ENCODE data around the gene TMEM171. TPM values are rescaled to one million over a fixed set of nuclear protein-coding genes. Genes with fewer than 3 reads are reported as not detected.
A peak's percentile ranks its signal among the peaks of the same experiment; 100 is the strongest.

TMEM171 gene
- total RNA-seq, 1 donor from 2014 or later: 1.0 TPM

DNA sequence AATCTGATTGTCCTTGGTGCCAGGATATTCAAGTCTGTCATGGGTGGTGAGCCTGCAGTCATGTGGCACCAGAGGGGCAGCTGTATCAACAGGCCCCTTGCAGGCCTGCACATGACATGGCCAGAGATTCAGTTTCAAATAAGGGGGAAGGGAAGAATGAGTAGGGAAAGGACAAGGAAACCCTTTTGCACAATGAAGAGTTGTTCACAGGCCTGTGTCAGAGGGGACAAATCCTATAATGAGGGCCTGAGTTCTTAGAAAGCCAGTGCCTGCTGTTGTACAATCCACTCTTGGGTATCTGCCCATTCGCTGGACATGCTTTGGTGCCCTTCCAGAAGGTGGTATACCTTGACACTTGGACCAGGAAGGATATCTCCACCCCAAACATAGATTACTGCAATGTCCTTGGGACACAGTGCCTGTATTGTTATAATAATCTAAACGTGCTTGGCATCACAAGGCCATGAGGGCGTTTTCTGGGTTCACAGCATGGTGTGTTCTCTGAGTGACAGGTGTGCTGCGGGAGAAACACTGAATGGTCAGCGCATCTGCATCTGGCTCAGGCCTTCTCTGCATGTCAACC, 1.9 kb upstream of the TMEM171 start:
- intact Hi-C loops (cut with DNase I): no loop called here
- ATAC-seq: no peak
- DNase-seq (ENCODE audit: low spot score): no peak

DNA sequence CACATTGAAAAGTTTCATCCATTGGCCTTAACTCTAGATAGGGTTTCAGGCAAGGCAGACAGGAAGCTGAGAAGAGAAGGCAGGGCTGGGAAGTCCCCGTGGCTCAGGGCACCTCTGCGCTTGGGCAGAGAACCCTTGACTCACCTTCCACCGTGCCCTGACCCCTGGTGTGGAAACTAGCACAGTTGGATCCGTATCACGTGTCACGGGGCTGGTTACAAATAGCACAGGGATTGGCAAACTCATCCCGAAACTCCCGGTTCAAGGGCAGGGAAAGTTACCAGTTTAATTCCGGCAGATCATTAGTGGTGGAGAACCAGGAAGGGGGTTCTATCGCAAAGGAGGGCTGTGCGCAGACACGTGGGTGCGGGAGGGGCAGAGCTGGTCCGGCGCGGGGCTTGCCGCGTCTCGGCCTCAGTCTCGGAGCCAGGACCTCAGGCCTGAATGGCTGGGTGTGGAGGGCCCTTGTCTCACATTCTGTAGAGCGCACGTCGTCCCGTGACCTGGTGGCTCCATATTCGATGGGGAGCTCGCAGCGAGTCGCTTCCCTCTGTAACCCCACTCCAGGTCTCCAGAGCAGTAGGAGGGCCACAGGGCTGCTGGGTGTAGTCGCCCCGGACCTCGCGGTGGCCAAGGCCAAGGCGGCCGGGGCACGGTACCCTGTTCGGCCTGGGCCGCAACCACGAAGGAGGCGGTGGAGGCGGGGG, 771 bp upstream of the TMEM171 start:
- peak; percentile 37 for ATAC-seq
- intact Hi-C loops (cut with DNase I): no loop called here

DNA sequence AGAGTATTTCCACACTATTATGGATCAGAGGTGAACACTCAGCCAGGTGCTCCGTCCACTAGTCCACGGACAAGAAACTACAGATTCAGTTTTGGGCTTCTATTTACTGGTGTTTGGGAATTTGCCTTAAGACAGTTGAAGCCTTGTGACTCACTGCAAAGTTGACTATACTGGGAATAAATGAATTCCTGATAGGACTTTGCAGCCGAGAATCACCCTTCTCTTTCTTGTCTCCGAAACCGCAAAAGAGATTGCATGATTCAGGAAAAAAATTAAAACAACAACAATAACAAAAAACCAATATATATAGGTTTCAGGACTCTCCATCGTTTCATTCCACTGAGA, 716 bp downstream of the TMEM171 start:
- intact Hi-C loops (cut with DNase I): no loop called here
- no peak for DNase-seq (ENCODE audit: low spot score)
- ATAC-seq: no peak

More for the DNA sequence above, 771 bp upstream of the TMEM171 start:
- no peak for DNase-seq (ENCODE audit: low spot score)

DNA sequence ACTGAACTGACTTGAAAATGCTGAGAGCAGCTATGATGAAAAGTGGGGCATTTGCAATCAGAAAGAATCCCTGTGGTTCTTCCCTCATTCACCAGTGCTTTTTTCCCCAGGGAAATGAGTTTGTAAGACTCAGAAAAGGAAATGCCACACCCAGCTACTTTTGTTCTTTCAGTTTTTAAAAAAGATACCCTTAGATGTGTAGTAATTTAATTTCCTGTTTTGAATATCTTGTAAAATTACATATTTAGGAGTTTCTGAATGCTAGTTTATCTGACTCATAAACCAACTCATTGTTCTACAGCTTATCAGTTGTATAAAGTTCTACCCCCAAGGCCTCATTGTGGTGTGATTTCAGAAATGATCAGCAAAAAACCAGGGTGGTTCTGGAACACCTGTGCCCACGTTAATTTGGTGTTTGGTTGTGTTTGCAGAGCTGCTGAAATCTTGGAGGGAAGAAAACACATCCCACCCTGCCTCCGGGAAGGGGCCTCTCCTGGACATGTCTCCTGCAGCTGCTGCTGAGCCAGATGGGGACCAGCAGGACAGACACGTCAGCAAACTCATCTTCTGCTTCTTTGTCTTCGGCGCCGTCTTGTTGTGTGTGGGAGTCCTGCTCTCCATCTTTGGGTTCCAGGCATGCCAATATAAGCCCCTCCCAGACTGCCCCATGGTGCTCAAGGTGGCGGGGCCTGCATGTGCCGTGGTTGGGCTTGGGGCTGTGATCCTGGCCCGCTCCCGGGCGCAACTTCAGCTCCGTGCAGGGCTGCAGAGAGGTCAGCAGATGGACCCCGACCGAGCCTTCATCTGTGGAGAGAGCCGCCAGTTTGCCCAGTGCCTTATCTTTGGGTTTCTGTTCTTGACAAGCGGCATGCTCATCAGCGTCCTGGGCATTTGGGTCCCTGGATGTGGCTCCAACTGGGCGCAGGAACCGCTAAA, 2.8 kb downstream of the TMEM171 start:
- intact Hi-C loops (cut with DNase I): no loop called here
- ATAC-seq: no peak

DNA sequence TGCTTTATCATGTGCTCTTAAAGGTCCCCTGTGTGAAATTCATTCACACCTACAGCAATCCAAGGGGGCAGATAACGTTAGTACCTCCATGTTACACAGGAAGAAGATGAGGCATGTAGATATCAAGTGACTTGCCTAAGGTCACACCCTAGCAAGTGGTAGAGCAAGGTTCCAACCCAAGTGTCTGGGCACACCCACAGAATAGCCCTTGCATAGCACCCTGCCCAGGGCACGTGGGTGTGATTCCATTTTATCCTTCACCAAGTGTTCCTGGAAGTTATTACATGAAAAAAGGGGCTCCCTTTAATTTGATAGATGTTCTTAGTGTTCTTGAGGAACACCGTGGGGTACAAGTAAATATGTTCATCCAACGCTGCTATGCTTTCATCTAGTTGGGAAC, 4.9 kb downstream of the TMEM171 start:
- ATAC-seq (no peak), DNase-seq (ENCODE audit: low spot score) (no peak)
- intact Hi-C loops (cut with DNase I): no loop called here

More for the DNA sequence above, 2.8 kb downstream of the TMEM171 start:
- no peak for DNase-seq (ENCODE audit: low spot score)

DNA sequence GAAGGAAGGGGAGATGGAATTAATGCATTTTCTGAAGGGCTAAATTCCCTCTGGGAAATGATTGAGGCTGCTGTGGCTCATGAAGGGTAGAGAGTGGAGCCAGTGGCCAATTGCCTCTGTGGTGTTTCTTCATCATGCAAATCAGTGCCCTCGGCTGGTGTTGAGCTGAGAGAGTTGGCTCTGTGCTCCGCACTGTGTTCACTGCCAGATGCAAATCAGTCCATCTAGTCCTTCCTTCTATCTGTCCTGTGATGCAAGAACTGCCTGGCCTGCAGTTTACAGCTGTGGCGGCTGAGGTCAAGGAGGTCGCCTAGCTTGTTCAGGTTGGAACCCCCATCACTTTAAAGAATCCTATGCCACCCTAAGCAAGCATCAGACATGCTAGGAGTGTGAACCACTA, 6.0 kb downstream of the TMEM171 start:
- ATAC-seq (no peak), DNase-seq (ENCODE audit: low spot score) (no peak)
- intact Hi-C loops (cut with DNase I): no loop called here

DNA sequence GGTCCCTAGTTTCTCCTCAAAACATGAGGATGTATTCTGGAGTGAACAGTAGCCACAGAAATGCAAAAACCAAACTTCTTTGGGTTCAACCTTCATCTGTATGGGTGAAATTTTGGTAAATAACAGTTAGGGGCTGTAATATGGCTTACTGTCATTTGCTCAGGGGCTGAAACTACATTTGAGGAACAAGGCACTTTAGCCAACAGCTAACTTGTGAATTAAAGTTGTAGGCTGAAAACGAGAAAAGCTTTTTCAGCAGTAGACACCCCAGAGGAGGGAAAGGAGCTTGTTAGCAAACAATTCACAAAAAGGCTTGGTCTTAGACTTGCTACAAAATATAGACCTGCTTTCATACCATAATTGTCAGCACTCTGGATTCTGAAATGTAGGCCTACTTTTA, 6.6 kb downstream of the TMEM171 start:
- ATAC-seq (no peak), DNase-seq (ENCODE audit: low spot score) (no peak)
- intact Hi-C loops (cut with DNase I): no loop called here

DNA sequence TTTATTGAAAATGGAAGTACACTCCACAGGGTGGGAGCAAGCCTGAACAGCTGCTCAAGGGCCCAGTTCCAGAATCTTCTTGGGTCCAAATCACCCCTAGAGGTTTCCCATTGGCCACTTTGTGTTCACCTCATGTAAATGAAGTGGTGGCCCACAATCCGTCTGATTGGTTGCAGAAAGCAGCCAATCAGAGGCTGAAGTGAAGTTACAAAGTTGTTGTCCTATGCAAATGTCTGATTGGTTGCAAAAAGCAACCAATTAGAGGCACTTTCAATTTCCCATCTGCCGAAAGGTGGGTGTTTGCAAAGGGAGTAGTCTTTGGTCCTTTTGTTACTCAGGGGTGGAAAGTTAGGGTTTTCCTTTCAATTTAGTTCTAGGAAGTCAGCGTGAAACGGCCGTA, 8.8 kb downstream of the TMEM171 start:
- intact Hi-C loops (cut with DNase I): no loop called here
- DNase-seq (ENCODE audit: low spot score) (no peak), ATAC-seq (no peak)

DNA sequence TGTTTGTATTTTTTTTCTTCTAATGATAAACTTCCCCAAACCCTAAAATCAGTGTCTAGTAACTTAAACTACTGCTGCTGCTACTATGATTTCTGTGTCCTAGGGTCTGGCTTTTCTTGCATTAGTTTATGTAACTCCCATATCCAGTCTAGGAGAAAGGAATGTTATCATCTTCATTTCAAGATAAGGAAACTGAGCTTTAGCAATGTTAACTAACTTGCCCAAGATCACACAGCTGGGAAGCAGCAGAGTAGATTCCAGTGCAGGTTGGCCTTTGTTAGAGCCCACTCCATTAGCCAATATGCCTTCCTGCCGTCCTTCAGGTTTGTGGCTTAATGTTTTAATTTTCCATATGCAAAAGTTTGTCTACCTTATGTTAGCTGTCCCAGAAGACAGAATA, 10.4 kb downstream of the TMEM171 start:
- no peak for ATAC-seq
- no peak for DNase-seq (ENCODE audit: low spot score)
- intact Hi-C loops (cut with DNase I): no loop called here

DNA sequence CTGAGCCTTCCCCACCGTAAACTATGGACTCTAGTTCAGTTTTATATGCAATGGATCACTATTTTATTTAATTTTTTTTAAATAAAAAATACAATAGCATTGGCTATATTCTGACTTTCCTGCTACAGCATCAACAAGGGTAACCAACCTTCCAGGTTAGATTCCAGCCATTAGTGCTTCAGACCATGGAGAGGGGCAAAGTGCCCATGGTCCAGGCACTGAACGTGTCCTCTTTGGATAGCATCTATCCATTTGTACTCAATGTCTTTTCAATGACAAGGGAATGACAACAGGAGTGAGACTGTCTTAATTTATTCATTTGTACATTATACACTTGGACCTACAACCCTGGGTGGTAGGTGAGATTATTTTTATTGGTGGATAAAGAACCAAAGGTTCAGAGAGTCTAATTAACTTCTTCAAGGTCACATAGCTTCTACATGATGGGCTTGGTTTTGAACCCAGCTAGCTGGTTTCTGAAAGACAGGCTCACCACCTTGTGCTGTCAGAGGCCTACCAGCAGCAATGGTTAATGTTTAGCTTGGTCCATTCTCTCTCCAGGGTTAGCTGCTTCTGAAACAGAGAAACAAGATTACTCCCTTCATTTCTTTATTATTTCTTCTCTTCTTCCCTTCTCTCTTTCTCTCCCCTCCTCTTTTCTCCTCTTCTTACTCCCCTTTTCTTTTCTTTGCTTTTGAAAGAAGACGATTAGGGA, 11.5 kb downstream of the TMEM171 start:
- intact Hi-C loops (cut with DNase I): no loop called here
- no peak for ATAC-seq

DNA sequence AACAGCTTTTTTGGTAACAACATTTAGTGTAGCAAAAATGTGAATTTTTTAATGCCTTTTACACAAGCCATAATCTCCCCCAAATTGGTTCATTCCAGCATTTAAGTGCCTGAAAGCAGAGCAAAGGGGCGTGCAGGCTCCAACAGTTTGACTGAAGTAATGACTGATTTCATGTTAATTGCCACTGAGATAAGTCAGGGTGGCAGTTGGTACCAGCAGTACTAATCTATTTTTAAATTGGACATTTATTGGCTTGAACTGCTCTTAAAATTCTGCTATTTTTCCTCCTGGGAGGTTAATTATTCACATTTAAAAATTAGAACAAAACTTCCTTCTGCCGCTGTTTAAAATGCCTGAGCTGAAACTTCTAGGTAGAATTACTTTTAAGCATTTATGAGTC, 12.4 kb downstream of the TMEM171 start:
- intact Hi-C loops (cut with DNase I): no loop called here

More for the DNA sequence above, 11.5 kb downstream of the TMEM171 start:
- DNase-seq (ENCODE audit: low spot score): no peak

DNA sequence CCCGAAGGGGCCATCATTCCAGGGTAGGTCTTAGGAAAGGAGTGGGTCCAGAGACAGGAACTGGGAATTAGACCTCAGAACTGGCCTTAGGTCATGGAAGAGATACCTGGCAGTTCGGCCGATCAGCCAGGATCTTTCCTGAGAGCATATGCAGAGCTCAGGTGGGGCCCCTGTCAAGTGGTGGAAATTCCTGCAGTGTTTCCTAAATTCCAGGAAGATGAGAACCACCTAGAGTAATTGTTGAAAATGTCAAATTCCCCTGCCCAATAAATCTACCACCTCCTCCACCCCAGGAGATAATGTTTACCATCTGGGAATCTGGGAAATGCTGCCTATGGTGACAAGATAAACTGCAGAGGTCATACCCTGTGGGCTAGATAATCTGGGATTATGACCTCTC, 14.6 kb downstream of the TMEM171 start:
- ATAC-seq: no peak
- intact Hi-C loops (cut with DNase I): no loop called here
- no peak for DNase-seq (ENCODE audit: low spot score)

More for the DNA sequence above, 12.4 kb downstream of the TMEM171 start:
- ATAC-seq (no peak), DNase-seq (ENCODE audit: low spot score) (no peak)

DNA sequence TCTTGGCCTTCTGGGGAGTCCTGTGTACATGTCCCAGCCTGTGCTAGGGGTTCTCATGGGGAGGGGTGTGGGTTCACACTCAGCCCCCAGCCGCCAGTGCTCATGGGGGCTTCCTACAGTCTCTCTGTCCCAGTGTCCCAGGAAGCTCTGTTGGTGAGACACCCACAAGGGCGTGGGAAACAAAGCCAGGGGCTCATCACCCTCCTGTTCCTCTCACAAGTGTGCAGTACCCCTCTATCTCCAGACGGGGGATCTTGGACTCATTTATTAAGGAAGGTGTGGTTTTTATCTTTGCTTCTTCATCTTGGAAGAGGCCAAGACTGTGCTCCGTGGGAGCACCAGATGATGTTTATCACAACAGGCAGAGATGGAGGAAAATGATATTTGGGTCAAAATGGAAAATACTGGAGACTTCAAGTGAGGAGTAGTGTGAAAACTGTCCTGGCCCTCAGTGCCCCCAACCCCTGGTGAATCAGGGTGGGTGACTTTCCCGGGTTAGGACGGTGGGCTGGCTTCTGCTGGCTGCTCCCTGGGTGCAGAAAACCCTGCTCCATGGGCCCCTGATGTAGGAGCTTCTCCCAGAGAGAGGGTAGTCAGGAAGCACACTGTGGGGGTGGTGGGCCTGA, 15.2 kb downstream of the TMEM171 start:
- ATAC-seq (peak; percentile 83), DNase-seq (ENCODE audit: low spot score) (no peak)
- intact Hi-C loops (cut with DNase I): no loop called here

DNA sequence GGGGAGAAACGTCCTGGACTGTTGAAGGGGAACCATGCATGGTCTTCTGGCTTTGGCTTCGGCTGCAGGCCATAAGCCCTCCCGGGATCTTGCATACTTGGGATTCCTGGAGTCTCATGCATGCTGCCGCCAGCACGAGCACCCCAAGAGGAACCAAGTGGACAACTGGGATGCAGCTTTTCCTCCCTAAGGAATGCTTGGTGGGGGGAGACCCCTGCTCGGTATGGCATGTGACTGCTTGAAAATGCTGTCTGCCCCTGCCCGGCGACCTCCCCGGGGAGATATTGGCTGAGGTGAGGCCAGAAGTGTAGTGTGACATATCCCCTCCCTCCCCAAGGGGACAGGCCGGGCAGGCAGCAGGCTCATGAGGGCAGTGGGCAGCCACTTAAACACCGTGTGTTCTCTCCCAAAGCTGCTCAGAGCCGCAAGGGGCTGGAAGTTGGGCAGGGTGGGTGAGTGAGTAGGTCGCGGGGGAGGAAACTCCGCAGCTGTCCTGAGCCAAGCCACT, 15.7 kb downstream of the TMEM171 start:
- no peak for DNase-seq (ENCODE audit: low spot score)
- intact Hi-C loops (cut with DNase I): no loop called here
- peak; percentile 36 for ATAC-seq

DNA sequence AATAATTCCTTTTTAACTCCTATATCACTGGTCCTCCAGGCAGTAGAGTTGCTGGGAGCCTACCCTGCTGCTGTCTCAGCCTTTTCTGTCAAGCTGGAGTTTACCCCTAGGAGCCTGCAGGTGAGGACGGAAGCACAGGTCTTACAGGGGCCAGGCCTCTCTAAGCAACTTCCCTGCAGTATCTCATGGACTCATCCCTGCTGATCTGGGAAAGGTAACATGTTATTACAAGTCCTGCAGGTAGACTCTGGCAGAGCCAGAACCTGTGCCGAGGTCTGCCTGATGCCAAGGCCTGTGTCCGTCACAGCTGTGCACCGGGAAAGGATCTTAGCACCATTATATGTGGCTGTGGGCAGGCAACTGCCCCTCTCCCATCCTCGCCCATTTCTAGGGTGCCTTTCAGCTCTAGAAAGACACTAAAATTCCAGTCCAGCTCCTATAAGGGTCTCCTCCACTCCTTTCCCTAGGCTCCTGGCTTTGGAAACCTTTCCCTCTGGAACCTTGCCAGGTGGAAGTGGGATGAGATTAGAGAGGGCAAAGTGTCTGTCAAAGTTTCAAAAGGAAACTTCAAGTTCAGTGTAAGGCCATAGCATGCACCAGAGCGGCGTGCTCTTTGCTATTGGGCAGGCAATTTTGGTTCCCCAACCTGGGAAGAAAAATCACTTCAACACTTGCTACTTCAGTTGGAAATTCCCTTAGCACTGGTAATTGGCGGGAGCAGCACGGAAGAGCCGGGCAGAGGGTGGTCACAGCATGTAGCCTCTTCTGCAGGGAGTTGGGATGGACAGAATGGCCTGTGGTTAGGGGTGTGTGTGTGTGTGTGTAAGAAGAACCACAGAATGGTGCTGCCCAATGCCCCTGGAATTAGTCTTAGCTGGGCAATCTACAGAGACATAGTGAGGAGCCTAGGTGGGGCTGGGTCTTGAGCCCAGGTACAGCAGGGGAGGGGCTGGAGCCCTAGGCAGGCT, 17.5 kb downstream of the TMEM171 start:
- intact Hi-C loops (cut with DNase I): no loop called here
- peak; percentile 18 for DNase-seq (ENCODE audit: low spot score)
- no peak for ATAC-seq

DNA sequence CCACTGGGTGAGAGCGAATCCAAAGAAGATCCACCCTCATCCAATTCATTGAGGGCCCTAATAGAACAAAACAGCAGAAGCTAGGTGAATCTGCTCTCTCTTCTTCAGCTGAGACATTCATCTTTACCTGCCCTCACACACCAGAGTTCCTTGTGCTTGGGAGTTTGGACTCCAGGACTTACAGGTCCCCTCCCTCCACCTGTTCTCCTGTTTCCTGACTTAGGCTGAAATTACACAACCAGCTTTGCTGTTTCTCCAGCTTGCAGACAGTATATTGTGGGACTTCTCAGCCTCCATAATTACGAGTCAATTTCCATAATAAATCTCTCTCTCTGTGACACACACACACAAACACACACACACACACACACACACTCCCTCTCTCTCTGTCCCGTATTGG, 19.1 kb downstream of the TMEM171 start:
- intact Hi-C loops (cut with DNase I): no loop called here
- ATAC-seq (no peak), DNase-seq (ENCODE audit: low spot score) (no peak)

DNA sequence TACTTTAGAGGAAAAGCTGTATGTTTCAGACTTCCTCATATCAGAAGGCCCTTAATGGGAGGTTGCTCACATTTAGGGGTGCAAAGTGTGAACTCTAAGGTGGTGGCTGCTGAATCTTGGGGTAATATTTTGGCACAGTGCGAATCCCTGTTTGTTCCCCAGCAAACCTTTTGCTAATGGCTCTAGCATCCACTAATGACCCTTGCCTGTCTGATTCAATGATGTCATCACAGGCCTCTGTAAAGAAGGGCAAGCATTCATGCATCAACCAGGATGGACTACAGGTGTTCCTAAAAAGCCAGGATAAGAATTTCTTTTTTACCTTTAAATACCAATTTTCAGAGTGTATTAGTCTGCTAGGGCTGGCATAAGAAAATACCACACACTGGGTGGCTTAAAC, 20.4 kb downstream of the TMEM171 start:
- no peak for ATAC-seq
- intact Hi-C loops (cut with DNase I): no loop called here
- DNase-seq (ENCODE audit: low spot score): no peak

DNA sequence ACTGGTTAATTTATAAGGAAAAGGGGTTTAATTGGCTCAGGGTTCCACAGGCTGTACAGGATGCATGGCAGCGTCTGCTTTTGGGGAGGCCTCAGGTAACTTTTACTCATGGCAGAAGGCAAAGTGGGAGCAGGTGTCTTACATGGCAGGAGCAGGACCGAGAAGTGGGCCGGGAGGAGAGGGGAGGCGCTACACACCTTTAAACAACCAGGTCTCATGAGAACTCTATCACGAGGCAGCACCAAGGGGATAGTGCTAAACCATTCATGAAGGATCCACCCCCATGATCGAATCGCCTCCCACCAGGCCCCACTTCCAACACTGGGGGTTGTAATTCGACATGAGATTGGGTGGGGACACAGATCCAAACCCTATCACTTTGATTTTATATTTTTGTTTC, 21.7 kb downstream of the TMEM171 start:
- intact Hi-C loops (cut with DNase I): no loop called here
- DNase-seq (ENCODE audit: low spot score) (no peak), ATAC-seq (no peak)
